BE2C (cell line): ENCODE measurements around the gene LCN12.

Experiments used
- DNase-seq: peaks from one replicate; pipeline ENCODE4 v3.0.0-alpha.2; 2020
- H3K27me3 ChIP-seq: fragments of 250-450 bp; sonication (Bioruptor Pico); 2 replicates; pipeline ENCODE4 v1.5.1; 2020; ENCODE audit warnings: mild to moderate bottlenecking
- H3K36me3 ChIP-seq: fragments of 250-450 bp; sonication (Bioruptor Pico); 2 replicates; pipeline ENCODE4 v1.5.1; 2020; ENCODE audit warnings: mild to moderate bottlenecking
- H3K4me1 ChIP-seq: fragments of 250-450 bp; sonication (Bioruptor Pico); 2 replicates; pipeline ENCODE4 v1.5.1; 2020
- H3K4me3 ChIP-seq: 2 replicates; pipeline ENCODE4 v1.5.1; 2011; ENCODE audit warnings: low read depth, low read length
- H3K9me3 ChIP-seq: fragments of 250-450 bp; sonication (Bioruptor Pico); 2 replicates; pipeline ENCODE4 v1.5.1; 2020
- CTCF ChIP-seq: IDR thresholded peaks from 2 replicates; pipeline ENCODE4 v1.5.1; 2012; ENCODE audit warnings: mild to moderate bottlenecking, low read depth, low read length

The LCN12 gene

GRCh38 chr9:136950656-136951276 is 1.3 kb upstream of the LCN12 start:
- H3K36me3 ChIP-seq = no peaks in the 10 kb centered on the region
- H3K4me1 ChIP-seq = peaks cover 10% of the 10 kb centered on the region
- no peak for TF ChIP-seq CTCF
- no peaks in the 10 kb centered on the region for H3K9me3 ChIP-seq
- H3K4me3 ChIP-seq = peak overlapping the region; percentile 57
- no peak for DNase-seq
- no peaks in the 10 kb centered on the region for H3K27me3 ChIP-seq

- no peaks in the 10 kb centered on the region for H3K9me3 ChIP-seq
- no peak for DNase-seq
- no peak overlapping the region for H3K4me3 ChIP-seq
- no peak for TF ChIP-seq CTCF
- no peaks in the 10 kb centered on the region for H3K27me3 ChIP-seq
- H3K4me1 ChIP-seq = peaks cover 10% of the 10 kb centered on the region
- H3K36me3 ChIP-seq = no peaks in the 10 kb centered on the region
Observed at GRCh38 chr9:136952321-136952850, 313 bp downstream of the LCN12 start.

GRCh38 chr9:136952876-136953770 is 1.1 kb downstream of the LCN12 start:
- H3K9me3 ChIP-seq = no peaks in the 10 kb centered on the region
- DNase-seq = no peak
- TF ChIP-seq CTCF = no peak
- no peaks in the 10 kb centered on the region for H3K27me3 ChIP-seq
- H3K36me3 ChIP-seq = no peaks in the 10 kb centered on the region
- peaks cover 10% of the 10 kb centered on the region for H3K4me1 ChIP-seq
- no peak overlapping the region for H3K4me3 ChIP-seq

GRCh38 chr9:136953771-136954269 is 1.7 kb downstream of the LCN12 start:
- Histone ChIP-seq H3K36me3 (no peaks in the 10 kb centered on the region), H3K9me3 (no peaks in the 10 kb centered on the region), H3K4me1 (peaks cover 10% of the 10 kb centered on the region), H3K4me3 (no peak overlapping the region), H3K27me3 (no peaks in the 10 kb centered on the region)
- no peak for DNase-seq
- TF ChIP-seq CTCF = no peak

- no peak overlapping the region for H3K4me3 ChIP-seq
- H3K36me3 ChIP-seq = no peaks in the 10 kb centered on the region
- TF ChIP-seq CTCF = no peak
- peaks cover 10% of the 10 kb centered on the region for H3K4me1 ChIP-seq
- H3K9me3 ChIP-seq = no peaks in the 10 kb centered on the region
- no peaks in the 10 kb centered on the region for H3K27me3 ChIP-seq
- no peak for DNase-seq
Observed at GRCh38 chr9:136954270-136955083, 2.4 kb downstream of the LCN12 start.
